ENCODE measurements around the gene CD44.

Gene CD44

GRCh38 chr11:35160902-35161597, 22.1 kb downstream of the CD44 start:
- ATAC-seq: no peak

GRCh38 chr11:35162745-35163144, 23.8 kb downstream of the CD44 start:
- no peak for ATAC-seq

- ATAC-seq: no peak
Measured at GRCh38 chr11:35163209-35163608, 24.2 kb downstream of the CD44 start.

DNA sequence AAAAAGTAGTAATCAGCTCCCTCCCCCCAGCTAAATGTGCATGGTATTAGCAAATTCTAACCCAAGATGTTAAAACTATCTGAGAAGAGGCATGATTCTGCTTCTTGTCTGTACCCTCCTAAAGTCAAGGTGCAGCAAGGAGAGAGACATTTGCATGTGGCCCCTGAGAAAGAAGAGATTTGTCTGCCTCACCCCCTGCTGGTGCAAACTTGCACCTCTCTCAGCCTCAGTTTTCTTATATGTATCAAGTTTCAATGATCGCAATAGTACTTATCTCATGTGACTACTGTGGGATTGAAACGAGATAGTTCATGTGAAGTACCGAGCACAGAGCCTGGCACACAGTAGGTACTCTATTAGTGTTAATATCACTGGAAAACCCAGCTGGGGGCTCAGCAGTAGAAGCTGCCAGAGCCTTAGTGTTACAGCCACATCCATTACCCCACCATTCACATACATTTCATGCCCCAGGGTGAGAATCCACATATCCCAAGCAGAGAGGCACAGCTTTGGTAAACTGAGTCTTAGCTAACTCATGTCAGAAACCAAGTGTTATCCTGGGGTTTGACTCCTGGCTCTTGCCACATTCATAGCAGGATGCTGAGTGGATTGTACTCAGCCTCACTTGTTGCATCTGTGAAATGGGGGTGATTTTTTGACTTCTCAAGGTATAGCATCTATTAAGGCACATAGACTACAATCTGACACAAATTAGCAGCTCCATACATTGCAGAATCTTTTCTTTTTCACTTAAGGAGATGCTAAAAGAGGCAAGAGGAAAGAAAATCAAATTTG, 24.9 kb downstream of the CD44 start:
- no peak for ATAC-seq

DNA sequence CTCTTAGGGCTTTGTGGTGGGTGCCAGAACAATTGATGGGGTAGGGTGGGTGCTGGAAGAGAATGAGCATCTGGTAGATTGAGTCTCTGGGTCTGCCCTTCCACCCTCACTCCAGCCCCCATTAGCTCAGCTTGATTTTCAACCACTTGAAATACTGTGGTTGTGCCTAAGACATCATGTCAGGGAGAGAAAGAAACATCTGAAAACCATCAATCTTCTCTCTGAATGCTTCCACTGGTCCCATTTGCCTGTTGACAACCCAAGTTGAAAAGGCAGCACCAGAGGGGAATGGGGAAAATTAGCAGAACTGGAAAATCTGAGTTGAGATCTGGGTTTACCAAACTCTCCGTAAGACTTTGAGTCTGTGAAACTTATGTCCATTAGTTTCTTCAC, 26.1 kb downstream of the CD44 start:
- no peak for ATAC-seq

DNA sequence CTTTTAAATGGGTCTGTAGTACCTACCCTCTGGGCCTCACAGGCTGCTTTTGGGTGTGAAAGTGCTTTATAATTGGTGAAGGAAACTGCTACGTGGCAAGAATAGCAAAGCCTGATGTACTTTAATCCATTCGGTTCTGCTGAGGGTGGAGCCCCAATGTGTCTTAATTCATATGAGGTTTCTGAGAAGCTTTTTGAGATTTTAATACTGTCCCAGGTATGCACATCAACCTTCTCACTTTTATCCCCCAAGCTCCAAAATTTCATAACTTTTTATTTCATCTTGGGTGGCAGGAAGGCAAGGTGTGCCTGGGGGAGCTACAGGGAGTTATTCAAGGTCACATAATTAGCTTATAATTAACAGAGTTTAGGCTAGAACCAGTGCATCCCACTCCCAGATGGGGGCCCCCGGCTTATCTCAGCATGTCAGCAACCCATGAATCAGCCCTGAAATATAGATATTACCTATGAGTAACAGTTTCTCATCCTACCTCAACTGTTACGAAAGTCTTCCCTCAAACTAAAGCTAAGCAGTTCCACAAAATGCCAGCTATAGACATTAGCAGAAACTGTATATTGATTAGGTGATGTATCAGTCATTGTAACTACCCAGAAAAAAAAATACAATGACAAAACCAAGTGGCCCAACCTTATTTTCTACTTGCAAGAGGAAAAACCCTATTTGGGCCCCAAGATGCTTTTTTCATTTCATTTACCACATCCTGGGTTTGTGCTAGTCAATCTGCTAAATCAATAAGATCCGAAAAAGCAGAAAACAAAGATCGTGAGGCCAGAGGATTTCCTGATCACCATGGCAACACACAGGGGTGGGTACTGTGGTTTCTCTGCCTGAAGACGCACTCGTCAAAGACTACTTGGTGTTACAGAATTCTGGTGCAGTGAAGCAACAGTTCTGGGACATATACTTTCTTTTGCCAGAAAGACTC, 26.7 kb downstream of the CD44 start:
- peak; percentile 79 for ATAC-seq

DNA sequence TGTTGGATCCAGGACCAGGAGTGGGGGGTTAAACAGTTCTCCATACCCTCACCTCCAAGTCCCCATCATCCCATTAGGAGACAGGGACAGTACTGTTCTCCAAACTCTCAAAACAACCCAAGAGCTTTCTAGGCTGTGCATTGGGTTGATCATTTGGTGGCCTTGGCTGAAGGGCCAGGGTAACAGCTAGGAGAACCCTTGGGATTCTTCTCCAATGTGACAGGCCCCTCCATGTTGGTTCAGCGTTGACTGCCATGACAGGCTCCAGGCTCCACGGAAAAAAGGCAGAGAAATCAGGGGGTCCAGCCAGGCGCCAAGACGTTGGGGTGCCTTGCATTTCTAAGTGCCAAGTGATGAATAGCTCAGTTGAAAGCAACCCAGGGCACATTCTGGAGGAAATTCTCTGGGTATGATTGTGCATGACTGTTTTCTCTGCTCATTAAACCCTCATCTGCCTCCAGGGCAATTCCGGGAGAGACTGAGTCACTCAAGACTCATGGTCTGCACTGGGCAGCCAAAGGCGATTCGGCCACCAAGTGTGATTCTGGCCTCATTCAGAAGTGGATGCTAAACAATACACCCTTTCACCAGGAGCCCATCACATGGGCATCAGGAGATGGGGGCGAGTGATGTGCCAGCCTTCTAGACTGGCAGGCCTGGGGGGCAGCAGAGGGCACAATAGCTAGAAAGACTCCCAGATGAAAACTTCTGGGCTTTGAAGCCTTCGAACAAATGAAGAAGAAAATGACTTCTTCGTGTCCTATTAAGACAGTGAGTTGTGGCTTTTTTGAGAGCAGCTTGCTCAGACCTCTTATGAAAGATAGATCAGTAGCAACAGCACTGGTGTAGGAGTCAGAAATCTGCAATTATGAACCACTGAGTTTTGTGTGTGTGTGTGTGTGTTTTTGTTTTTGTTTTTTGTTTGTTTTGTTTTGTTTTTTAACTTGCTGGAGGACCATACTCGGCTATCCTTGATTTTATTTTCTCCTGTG, 27.7 kb downstream of the CD44 start:
- ATAC-seq: peak; percentile 5

DNA sequence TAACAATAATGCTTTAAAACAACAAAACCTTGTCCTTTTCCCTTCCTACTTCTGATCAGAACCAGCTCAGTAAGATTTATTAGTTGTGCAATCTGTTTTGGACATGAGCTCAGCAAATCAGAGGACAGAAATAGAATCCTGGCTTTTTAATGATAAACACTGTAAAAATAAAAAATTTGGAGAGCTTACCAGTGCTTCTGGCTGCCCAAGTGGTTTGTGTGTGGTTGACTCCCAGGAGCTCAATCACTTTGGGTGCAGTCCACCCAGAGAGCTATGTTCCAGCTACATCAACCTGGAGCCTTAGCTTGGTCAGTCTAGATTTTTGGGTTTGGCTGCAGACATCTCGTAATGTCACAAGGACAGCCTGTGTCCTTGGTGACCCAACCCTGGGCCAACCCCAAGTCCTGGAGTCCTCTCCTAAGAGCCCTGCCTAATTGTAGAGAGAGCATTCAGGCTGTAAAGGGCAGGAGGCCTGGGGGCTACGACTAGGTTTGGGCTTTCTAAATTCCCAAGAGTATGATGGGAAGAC, 28.5 kb downstream of the CD44 start:
- no peak for ATAC-seq

DNA sequence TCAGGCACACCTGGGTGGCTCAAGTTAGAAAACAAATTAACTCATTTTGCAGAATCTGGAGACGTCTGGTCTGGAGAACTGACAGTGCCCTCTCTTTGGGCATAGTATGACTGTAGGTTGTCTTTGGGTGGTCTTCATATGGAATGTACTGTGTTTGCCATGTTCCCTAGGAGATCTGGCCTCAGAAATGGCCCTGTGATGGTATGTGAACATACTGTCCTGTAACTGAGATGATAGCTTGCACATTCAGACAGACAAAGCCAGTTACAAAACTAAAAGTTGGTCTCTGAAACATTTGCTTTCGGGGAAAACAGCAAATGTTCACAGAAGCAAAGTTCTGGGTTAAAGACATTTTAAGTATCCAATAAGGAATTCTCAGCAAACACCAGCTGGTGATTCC, 29.7 kb downstream of the CD44 start:
- no peak for ATAC-seq

- ATAC-seq: no peak
Measured at GRCh38 chr11:35169112-35169511, 30.1 kb downstream of the CD44 start.

- ATAC-seq: no peak
Measured at GRCh38 chr11:35169754-35170153, 30.8 kb downstream of the CD44 start.

- ATAC-seq: no peak
Measured at GRCh38 chr11:35170503-35170902, 31.5 kb downstream of the CD44 start.

- no peak for ATAC-seq
Measured at GRCh38 chr11:35171226-35171625, 32.3 kb downstream of the CD44 start.

DNA sequence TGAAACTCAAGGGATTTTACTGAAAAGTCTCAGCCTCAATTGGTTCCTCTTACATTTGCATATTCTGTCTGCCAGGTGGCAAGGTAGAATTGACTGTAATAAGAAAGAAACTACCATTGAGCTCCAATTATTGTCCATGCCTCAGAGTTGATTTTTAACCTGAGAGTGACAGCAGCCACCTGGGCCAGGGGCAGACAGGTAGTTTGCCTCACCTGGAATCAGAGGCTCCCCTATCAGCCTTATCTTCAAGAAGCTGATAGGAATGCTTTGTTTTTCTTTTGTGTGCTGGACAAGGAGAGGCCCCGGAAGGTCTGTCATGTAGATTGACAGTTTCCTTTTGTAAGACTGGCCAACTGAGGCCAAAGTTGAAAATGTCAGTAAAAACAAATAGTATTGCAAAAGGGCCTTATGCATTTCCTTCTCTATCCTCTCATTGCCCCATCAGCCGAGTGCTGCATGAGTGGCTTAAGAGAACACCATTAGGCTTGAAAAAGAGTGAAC, 34.1 kb downstream of the CD44 start:
- ATAC-seq: no peak

- ATAC-seq: no peak
Measured at GRCh38 chr11:35173616-35174566, 34.9 kb downstream of the CD44 start.

DNA sequence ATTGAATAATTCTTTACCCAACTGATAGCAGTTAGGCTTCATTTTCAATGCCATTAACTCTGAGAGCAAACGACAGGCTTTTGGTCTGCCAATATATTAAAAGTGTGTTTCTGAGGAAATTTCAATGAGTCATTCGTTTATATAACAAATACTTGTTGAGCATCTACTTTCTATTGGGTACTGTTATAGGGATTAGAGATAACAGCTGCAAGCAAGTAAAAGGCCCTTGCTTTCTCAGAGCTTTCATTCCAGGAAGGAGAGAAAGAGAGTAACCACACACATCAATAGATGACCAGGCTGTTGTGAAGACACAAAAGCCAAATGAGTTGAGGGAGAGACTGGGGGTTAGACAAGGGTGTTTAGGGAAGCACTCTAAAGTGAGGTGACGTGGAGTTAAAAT, 35.7 kb downstream of the CD44 start:
- no peak for ATAC-seq

GRCh38 chr11:35177370-35177769, 38.4 kb downstream of the CD44 start:
- ATAC-seq: peak; percentile 69 to 75

DNA sequence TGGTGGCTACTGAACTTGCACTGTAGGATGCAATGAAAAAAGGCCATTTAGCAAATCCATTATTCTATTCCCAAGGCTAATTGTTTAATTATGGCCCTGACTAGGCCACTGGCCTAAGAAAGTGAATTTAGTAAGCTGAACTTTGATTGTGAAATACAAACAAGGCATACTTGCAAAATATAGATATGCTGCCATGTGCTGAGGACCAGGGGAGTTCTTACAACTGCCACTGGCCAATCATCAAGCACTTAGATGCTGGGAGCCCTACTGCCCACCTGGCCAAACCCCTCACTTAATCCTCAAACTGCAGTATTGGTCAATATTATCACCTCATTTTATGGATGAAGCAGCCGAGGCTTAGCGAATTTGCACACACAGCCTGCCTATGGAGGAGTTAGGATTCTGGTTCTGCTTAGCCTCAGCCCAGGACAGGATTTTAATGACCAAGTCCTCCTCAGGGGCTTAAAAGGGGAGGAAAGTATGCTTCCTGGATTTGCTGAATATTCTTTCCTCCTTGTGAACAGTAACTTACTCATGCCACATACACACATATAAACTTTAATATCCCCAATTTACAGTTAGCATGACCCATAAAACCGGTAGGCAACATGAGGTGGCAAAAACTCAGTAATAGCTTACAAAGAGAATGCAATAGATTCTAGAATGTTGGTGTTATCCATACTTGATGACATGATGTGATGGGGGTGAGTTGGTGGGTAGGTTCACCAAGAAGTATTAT, 39.3 kb downstream of the CD44 start:
- ATAC-seq: no peak

- ATAC-seq: peak; percentile 18 to 42
Measured at GRCh38 chr11:35178873-35179272, 39.9 kb downstream of the CD44 start.

All from activated CD4-positive, CD25-positive, alpha-beta regulatory T cell treated with anti-CD3 and anti-CD28 coated beads, Interleukin-2, amount 50 U/mL, for 24 hours (primary cell).